H54 (cell line): ENCODE data around the gene ZNF544.
"Not testable (repeated sequence)": the region's sequence is repeated elsewhere in the genome, so short reads cannot be mapped to it uniquely, and the experiment has no call there.

ENCODE experiments used
- DNase-seq: peaks from one replicate; pipeline ENCODE4 v3.0.0; 2011; ENCODE audit warnings: low spot score, mixed read lengths; ENCODE audit not compliant: insufficient read length
- FAIRE-seq: peaks from 3 replicates; lab custom pipeline; 2011; peaks lifted over from hg19 to GRCh38; lab: Jason Lieb, UNC
- POLR2A ChIP-seq: IDR thresholded peaks from 2 replicates; pipeline ENCODE4 v1.6.1; 2011; ENCODE audit warnings: low read depth, mild to moderate bottlenecking, low read length

The ZNF544 gene

DNA sequence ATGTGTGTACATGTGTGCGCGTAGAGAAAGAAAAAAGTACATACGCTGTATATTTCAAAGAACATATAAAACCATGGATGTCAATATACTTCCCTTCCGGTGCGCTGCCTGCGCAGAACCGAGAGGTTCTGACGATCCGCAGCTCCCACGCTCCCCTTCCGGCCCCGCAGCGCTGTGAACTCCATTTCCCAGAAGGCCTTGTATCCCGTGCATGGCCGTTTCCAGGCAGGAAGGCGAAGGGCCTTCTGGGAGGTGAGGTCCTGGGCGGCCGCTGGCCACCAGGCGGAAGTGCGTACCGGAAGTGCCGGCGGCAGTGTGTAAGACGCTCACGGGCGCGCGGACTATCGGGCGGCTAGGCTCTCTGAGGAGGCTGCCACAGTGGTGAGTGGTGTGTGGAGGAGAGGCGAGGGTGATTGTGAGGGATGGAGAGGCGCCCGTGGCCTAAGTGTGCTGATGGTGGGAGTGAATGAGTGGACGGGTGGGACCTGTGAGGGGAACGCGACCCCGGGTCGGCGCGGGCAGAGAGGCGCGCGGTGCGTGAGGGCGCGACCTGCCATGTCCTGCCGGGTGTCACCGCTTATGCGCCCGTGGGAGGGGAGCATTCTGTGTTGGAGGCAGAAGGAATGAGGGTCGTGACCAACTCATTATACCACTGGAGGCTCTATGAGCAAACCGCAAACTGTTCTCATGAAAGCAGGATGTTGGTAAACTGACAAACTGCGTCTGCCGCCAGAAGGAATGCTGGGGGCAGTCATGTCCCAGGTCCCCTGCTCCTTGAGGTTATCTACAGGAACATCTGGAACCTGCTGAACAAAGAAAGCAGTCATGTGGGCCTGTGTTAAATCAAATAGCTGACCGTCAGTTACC is 76.6 kb downstream of the ZNF544 start, which contains the start of gene ERVK3-1:
Gene ERVK3-1, plus strand, starts transcription at position 313 of the 867 bp plus-strand sequence. CDS start 6,792 bp downstream, outside the sequence.
- FAIRE-seq (no peak), DNase-seq (peak; percentile 98)
- TF ChIP-seq POLR2A = peak; percentile 99

DNA sequence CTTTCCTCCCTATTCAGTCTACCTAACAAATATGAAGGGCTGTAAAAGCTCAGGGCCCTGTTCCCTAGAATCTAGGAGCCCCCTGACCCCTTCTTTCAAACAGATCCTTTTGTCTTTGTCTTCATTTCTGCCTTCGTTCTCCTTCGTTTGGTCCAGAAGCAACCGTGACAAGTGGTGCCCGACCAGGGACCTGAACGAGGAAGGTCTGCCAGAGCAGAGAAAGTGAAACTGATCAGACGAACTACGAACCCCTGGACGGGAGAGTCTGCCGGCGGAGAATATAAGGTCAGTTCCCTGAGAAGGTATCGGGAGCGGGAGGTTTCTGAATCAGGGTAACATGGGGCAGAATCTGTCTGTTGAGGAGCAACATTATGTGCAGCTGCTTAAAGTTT is 77.2 kb downstream of the ZNF544 start:
- no peak for TF ChIP-seq POLR2A
- FAIRE-seq (no peak), DNase-seq (no peak)

DNA sequence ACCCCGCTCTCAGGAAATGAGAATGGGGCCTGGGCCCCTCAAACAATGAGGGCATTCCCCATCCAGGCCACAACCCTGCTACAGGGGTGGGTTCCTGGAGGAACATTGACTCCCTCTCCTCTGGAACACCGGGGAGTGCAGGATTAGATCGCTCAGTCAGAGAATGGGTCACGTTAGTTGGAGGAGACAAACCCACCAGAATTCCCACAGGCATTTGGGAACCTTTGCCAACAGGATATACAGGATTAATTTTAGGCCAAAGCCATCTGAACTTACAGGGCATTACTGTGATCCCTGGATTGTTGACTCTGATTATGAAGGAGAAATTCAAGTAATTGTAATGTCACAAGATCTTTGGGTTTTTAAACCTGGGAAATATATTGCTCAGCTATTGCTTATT is 79.0 kb downstream of the ZNF544 start:
- TF ChIP-seq POLR2A = no peak
- FAIRE-seq = no peak
- no peak for DNase-seq

DNA sequence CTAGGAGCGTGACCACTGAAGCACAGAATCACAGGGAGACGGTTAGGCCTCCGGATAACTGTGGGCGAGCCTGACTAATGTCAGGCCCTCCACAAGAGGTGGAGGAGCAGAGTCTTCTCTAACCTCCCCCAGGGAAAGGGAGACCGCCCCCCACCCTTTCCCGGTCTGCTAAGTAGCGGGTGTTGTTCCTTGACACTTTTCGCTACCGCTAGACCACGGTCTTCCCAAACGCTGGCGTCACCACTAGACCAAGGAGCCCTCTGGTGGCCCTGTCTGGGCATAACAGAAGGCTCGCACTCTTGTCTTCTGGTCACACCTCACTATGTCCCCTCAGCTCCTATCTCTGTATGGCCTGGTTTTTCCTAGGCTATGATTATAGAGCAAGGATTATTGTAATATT is 82.0 kb downstream of the ZNF544 start:
- DNase-seq, FAIRE-seq: not testable (repeated sequence)

DNA sequence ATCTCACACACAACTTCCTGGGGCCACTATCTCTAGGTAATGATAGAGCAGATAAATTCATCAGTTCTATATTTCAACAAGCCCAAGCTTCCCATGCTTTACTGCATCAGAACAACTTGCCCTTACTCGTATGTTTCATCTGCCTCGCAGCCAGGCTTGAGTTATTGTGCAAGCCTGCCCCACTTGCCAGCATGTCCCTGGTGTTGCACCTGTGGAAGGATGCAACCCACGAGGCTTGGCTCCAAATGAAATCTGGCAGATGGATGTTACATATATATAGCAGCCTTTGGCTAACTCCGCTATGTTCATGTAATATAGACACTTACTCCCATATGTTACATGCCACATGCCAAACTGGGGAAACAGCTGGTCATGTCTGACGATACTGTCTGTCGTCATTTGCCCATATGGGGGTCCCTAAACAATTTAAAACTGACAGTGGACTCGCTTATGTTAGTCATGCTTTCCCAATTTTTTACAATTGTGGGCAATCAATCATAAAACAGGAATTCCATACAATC is 82.7 kb downstream of the ZNF544 start:
- FAIRE-seq = no peak
- no peak for DNase-seq
- no peak for TF ChIP-seq POLR2A
